Activated effector memory CD4-positive, alpha-beta T cell treated with Interleukin-2 at 50 U/mL for 16 hours (primary cell): ENCODE data around the gene PYDC2.
"Not testable (repeated sequence)": the region's sequence is repeated elsewhere in the genome, so short reads cannot be mapped to it uniquely, and the experiment has no call there.

Experiments used
- DNase-seq: peaks from one replicate; pipeline ENCODE4 v3.0.0-alpha.2; 2020

Gene PYDC2

DNA sequence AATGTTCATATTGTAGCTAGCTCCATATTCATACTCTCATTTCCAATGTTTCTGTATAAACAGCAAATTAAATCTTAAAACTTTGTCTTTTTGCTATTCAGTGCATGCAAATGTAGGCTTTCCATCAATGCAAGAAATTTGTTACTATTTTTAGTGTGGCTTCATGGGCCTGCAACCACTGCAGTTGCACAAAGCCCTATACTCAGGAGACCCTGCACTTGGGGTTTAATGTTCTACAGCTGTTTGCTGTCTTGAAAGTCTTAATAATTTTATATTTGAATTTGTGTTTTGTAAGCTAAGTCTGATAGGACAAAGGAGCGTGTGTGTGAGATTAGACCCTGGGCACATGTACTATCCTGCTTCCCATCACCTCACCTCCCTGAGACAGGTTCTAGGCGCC is 9.6 kb downstream of the PYDC2 start:
- no peak for DNase-seq

DNA sequence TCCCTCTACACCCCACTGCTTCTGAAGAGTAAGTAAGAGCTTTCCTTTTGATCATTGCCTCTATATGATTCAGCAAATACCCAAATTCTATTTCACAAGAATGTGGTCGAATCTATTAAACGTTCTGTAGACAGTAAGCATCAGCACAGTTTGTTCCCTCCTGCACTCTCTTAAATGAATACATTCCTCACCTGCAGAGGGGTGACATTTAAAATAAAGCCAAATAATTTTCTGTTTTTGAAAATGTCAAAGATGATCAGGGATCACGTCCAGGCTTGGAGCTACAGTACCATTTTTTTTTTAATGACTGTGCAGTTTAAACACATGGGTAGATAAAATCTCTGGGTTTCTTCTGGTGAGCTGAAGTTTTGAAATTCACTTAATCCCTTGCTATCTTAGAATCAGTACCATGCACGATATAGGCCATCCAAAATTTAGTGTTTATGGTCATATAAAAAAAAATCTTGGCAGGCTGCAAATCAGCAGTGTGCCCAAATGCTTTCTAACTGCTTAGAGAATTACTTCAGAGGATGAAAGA is 12.8 kb downstream of the PYDC2 start:
- no peak for DNase-seq

DNA sequence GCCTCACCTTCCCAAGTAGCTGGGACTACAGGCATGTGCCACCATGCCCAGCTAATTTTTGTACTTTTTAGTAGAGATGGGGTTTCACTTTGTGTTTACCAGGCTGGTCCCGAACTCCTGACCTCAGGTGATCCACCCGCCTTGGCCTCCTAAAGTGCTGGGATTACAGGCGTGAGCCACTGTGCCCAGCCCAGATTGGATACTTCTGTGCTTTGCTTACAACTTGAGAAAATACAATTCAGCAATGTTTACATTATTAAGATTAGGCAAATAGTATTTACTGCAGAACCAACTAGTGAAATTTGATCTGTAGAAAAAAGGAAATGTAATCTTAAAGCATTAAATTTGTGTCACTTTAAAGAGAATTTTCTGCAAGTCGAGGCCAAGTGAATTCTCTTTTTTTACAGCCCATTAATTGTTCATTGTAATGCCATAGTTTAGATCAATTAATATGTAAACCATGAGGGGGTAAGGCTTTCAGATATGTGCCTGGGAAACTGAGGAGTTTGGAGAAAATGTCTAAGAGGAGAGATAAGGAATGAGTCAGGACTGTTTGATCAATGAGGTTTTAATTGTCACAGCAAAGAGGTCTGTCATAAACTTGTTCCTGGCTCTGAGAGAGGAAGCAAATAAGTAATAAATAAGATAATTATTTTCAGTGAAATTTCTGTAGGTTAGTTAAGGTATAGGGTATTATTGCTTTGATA is 15.3 kb downstream of the PYDC2 start:
- DNase-seq, result no peak

DNA sequence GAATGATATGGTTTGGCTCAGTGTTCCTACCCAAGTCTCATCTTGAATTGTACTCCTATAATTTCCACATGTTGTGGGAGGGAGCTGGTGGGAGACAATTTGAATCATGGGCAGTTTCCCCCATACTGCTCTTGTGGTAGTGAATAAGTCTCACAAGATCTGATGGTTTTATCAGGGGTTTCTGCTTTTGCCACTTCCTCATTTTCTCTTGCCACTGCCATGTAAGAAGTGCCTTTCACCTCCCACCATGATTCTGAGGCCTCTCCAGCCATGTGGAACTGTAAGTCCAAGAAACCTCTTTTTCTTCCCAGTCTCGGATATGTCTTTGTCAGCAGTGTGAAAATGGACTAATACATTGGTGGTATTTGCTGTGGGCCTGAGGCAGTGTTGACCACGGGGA is 23.0 kb downstream of the PYDC2 start:
- DNase-seq, result not testable (repeated sequence)

DNA sequence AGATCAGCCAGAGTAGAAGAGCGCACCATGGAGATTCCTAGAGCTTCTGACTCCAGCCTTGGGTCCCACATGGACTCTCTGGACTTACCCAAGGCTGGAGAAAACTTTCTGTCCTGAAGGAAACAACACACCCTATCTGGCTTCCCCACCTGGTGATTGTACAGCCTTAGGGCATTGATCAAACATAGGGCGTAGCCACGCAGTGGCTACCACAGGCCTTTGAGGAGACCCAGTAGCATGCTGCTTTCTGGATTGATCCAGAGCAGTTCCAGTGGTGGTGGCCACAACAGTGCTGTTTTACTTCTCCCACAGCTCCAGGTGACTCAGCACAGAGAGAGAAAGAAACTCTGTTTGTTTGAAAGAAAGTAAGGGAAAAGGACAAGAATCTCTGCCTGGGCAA is 23.5 kb downstream of the PYDC2 start:
- DNase-seq, result no peak

DNA sequence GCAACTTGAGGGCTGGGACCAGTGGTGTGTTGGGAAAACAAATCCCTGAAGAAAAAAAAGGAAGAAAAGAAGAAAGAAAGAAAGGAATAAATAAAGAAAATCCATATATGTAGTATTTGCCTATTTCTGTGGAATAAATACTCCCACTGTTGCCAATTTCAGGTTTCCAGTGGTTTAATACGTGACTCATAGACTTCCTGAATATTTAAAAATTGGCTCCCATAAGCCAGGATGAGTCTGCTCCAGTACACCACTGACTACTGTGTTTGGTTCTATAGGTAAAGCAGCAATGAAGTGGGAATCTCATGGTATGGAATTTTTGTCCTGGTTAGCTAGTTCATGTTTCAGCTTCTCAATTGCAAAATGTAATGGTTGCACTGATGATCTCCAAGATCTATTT is 31.6 kb downstream of the PYDC2 start:
- no peak for DNase-seq

DNA sequence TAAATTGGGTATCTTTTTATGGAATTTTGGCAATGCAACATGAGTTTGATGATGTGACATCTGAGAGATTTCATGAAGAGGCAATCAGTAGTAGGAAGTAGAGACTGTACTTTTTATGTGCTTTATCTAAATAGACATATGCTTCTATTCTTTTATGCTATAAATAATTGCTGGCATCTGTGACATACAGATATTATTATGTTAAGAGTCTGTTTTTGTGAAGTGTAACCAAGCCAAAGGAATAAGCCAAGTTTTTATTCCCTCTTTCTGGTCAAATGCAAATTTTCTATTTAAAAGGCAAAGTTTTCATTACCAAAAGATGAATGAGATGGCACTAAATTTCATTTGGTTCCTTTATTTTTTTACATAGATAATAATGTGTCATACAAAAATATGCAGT is 32.4 kb downstream of the PYDC2 start:
- DNase-seq, result no peak

DNA sequence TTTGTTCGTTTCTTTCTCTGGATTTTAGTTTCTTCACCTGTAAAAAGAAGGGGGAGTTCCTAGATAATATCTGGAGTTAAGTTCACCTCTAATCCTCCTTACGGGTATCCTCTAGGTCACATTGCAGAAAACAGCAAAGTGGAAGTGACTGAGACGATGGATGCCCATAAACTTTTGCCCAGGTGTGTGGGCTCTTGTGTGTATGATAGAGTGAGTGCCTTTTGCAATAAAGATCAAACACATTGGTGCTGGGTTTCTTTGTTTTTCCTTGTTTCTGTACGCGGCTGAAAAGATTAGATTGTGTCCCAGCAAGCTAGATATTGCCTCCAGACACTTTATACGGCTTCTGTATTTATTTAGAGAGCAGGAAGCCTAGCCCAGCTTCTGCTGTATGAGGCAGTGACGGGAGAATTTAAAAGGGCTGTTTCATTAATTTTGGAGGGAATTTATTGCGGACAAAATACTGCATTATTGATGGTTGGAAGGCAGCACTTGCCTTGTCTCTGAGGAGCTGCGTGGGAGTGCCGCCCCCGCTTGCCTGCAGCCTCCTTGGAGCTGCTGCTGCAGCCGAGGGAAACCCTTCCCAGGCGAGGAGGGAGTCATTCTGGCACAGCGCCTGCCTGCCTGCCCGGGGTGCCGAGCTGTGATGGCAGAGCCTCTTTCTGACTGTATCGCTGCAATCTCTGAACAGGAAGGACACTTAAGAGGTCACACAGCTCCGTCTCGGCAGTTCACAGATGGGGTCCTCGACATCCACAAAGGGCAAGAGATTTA is 38.5 kb downstream of the PYDC2 start:
- DNase-seq, result no peak

DNA sequence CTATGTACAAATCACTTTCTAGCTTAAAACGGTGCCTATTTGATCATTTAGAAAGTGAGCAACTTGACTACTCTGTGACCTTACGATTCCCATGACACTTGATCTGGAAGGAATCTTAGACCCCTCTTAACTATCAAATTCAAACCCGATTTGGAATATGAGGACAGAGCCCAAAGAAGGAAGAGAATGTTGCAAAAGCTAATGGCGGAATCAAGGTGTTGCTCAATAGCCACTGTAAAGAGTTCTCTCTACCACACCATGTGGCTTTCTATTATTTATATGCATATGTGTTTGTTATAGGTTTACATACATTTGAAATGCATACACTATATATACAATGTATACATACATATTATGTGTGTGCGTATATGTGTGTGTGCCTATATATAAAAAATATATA is 39.9 kb downstream of the PYDC2 start:
- DNase-seq, result no peak

DNA sequence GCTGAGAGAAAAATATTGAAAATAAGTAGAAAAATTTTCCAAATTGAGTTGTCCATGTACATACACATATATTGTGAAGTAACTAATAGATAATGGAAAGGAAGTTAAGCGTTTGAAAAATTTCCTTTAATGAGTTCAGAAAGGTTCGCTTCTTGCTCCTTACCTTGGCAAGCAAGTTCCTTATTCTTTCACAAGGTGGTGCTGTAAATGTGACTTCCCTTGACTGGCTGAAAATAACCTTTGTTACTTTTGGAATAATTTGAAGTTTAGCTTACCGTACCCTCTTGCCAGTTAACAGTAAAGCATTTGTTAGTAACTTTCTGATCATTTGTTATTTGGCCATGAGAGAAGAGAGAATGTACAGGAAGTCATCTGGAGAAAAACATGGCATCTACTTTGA is 41.6 kb downstream of the PYDC2 start:
- no peak for DNase-seq

DNA sequence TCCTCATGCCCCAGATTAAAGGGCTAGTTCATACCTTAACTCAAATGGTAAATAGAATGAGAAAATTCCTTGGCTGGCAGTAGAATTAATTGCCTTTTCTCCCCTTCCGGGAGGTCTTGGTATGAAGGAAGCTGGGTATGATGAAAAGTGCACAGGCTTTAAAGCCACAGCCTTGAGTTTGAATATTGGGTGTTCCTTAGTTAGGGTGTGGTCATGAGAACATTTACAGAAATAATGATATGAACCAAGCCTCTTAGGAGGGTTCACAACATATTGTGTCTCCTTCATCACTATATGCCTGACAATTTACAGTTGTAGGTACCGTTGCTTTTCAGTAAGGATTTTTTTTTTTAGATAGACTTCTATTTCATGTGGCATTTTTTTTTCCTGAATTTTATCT is 48.1 kb downstream of the PYDC2 start:
- no peak for DNase-seq
